ENCODE results near the gene PDCD7.
"Not testable (repeated sequence)": the region's sequence is repeated elsewhere in the genome, so short reads cannot be mapped to it uniquely, and the experiment has no call there.

Gene PDCD7

GRCh38 chr15:65115086-65115485, 18.5 kb downstream of the PDCD7 start, which contains the start of gene UBAP1L:
Gene UBAP1L, minus strand, starts transcription at chr15:65115200. Its CDS starts 8,985 bp downstream, at chr15:65106215.
- DNase-seq = no peak

DNA sequence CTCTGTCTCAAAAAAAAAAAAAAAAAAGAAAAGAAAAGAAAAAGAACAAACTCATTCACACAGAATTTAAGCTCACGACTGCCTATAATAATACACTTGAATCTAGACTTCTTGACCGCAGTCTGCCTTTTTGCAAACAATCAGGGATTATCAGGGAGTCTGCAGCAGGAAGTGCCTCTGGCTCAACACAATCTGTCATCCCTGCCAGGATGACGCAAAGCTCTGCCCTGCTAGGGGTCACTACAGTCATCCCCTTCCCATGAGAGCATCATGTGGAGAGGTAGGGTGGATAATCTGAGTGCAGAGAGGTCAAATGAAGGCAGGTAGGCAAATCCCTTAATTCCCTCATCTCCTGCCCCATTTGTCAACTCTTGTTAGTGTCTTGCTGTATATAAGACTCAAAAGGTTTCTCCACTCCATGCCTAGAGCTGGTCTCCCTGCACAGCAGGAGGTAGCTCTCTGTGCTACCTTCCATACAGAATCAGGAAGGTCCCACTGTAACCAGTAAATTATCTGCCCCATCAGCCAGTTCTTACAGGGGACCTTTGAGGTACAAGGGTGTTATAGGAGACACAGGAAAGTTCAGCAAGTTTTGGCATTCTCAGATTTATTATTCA, 22.8 kb downstream of the PDCD7 start:
- no peak for DNase-seq

DNA sequence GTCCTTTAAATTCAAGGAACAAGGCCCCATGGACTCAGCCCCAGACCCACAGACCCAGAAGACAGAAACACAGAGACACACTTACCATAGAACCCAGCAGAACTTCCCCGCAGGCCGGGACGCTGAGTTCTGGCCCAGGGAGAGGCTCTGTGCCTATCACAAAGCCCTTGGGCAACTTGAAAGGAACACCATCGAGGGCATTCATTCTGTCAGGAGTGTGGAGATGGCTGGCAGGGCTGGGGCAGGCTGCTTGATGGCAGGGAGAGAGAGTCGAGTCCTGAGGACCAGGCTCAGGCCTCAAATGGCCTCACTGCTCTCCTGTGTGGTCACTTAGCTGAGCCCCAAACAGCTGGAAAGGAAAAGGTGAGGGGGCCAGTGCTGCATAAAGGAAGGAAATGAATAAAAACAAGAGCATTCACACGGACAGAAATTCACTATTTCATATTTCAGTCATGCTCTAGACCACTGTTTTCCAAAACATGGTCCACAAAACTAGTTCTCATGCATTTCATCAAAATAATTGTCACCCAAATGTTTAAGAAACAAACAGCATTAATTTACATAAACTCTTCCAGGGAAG, 27.5 kb downstream of the PDCD7 start:
- no peak for DNase-seq

GRCh38 chr15:65105038-65105437, 28.6 kb downstream of the PDCD7 start:
- no peak for DNase-seq

DNA sequence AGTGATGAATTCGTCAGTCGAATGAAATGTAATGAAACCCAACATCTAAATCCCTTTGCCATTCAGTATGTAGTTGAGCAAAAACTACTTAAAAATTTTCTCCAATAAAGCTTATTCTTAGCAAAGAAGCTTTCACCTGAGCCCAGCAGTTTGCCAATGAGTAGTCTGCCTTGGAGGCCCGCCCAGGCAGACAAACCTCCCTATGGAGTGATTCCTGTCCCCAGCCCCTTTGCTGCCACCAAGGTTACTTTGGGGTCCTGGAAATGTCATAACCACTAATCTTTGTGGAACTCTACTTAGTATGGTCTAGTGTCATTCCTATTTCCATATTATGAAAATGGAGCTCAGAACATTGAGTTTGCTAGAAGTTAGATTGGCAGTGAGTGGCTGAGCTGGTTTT, 30.7 kb downstream of the PDCD7 start:
- DNase-seq = no peak

DNA sequence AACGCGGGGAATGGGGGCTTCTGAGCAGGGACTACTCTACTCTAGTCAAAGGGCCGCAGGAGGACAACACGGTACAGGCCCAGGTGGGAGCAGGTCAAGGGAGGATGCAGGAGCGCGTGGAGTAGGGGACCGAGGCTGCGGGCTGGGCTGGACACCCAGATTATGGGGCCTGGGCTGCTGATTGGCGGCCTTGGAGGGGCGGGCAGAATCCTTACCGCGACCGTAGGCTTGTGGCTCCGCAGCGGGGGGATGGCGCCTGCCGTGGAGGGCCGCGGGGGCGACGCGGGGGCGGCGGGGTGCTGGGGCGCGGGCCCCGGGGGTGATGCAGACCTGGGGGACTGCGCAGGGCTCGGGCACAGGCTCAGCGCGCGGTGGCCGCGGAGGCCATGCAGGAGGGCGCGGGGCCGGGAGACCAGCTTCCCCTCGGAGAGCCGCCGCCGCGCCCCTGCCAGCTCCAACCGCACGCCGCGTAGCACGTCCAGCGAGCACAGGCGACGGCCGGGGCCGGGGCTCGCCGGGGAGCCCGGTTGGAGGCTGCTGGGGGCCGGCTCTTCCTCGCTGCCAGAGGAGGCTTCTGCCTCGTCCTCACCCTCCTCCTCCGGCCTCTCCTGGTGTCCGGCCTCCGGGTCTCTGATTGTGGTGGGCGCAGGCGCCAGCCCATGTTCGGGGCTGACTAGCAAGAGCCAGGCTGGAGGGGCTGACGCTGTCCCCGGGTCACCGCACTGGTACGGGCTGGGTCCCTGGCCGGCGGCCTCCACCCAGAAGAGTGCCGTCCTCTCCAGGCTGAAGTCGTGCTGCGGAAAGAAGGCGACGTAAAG, 31.5 kb downstream of the PDCD7 start:
- DNase-seq = no peak

DNA sequence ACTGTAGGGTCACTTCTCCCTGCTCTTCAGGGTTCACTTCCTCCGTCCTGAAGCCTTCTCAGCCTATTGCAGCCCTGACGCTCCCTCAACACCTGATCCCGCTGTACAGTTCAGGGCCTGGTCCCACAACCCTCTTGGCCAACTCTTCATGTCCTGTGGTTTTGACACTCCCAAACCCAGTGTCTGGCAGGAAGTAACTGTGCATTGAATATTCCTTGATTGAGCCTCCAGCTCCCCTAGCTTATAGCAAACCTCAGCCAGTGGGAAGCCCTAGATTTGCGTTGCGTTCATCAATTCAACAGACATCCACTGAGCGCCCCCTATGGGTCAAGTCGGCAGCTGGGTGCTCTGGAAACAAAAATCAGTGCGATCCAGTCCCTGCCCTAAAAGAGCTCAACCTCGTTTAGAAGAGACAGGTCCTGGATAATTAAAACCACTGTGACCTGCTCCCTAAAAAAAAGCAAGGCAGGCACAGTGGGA, 32.2 kb downstream of the PDCD7 start:
- DNase-seq = peak; percentile 50

DNA sequence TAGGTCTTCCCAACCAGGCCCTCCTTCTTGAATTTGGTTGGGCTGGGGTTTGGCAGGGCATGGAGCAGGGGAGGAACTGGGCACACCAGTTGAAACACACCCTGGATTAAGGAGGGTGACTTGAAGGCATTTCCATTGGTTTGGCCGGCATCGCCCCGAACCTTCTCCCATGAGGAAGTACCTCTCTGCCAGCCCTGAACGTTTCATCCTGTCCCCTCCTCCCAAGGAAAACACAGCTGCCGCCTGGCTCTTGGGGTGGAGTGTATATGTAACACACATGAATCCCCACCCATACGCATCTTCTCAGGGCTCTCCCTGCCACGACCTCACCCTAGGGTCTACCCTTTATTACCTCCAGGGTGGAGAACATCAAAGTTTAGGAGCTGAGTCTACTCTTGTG, 33.2 kb downstream of the PDCD7 start:
- no peak for DNase-seq

DNA sequence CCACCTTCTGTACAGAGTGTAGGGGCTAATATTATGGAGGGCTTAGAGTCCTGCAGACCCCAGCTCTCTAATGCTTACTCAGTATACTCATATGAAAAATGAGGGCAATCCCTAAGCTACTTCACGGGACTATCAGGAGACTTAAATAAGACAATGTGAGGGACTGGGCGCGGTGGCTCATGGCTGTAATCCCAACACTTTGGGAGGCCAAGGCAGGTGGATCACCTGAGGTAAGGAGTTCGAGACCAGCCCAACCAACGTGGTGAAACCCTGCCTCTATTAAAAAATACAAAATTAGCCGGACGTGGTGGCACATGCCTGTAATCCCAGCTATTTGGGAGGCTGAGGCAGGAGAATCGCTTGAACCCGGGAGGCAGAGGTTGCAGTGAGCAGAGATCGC, 33.8 kb downstream of the PDCD7 start:
- DNase-seq = not testable (repeated sequence)

GRCh38 chr15:65099336-65099735, 34.3 kb downstream of the PDCD7 start:
- no peak for DNase-seq

GRCh38 chr15:65097651-65098263, 35.9 kb downstream of the PDCD7 start:
- no peak for DNase-seq

- no peak for DNase-seq
These were observed 36.9 kb downstream of the PDCD7 start for GRCh38 chr15:65096481-65097385.

DNA sequence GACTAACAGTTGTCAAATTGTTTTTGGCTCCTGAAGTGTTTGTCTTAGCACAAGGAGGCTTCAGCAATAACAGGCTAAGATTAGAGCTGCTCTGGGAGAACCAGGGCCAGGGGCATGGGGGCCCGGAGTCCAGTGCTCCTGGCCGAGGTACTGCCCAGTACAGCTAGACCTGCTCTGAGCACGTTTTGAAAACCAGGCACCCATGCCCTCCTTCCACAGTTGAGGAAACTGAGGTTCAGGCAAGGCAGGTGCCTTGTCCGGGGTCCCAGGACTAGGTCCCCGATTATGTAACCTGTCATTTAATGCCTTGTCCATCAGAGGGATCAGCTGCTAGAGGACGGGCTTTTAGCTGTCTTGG, 37.9 kb downstream of the PDCD7 start:
- DNase-seq = no peak

DNA sequence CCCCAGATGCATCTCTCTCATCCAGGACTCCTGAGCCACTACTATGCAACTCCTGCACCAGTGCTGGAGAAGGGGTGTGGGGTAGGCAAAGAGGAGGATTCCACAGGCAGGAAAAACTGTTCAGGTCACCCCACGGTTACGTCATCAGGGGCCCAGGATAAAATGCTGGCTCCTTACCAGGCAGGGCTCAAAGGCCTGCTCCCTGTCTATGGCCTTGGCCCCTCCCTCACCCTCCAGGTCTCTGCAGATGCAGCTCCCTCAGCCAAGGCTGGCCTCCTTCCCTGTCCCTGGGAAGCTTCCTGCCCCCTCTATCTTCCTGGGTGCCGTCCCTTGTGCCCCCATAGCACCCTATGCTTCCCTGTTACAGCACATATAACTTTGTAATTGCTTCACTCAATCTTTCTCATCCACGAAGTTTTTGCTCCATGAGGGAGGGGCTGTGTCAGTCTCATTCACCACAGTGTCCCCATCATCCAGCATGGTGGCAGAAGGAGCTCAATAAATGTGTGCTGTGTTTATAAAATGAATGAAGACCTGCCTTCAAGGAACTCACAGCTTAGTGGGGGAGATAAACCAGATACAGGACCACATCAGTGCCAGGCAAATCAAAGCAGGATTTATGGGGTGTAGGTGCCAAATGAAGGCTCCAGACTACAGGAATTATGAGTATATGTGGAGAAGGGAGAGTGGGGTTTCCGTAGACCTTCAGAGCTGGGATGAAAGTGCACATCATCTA, 38.4 kb downstream of the PDCD7 start:
- DNase-seq = no peak

GRCh38 chr15:65094294-65094995, 39.2 kb downstream of the PDCD7 start:
- no peak for DNase-seq

DNA sequence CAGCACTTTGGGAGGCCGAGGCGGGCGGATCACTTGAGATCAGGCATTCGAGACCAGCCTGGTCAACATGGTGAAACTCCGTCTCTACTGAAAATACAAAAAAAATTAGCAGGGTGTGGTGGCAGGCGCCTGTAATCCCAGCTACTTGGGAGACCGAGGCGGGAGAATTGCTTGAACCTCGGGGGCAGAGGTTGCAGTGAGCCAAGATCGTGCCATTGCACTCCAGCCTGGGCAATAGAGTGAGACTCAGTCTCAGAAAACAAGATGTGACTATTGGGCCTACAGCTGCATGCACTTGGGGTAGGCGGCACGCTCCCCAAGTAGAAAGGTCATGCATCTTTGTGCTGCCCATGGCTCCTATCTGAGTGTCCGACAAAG, 39.8 kb downstream of the PDCD7 start:
- not testable (repeated sequence) for DNase-seq

DNA sequence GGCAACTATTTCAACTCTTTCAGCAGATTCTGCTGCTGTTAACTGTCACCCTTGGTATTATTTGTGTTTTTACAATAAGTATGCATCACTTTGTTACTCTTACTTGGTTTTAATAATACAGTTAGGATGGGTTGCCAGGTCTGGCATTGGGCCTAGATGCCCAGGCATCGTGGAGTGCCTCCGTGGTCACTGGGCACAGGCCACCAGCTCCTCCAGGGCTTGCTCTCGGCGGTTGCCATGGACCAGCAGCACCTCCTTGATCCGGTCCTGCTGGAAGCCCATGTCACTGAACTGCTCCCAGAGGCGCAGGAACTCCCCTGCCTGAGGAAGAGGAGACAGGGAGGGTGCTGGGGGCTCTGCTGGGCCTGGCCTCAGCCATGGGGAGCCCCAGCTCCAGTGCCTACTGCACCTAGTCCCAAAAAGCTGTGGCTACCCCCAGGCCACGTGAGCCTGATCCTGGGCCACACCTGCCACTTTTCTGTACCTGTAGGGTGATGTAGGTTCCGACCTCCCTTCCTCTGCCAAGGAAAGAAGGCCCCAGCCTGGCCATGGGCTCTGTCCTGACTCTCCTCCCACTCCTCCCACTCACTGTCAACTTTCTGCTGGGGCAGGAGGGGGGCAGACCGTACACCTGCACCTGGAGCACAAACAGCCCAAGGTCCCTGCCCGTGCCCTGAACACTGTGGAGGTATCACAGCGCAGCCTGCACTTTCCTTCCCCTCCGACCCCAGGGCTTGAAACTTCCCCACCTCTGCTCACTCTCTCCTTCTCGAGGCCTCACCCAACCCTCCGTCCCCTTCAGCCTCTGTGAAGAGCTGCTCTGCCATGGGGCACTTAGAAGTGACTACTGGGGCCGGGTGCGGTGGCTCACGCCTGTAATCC, 40.5 kb downstream of the PDCD7 start:
- DNase-seq = no peak

- no peak for DNase-seq
These were observed 41.5 kb downstream of the PDCD7 start for GRCh38 chr15:65091946-65092770.

DNA sequence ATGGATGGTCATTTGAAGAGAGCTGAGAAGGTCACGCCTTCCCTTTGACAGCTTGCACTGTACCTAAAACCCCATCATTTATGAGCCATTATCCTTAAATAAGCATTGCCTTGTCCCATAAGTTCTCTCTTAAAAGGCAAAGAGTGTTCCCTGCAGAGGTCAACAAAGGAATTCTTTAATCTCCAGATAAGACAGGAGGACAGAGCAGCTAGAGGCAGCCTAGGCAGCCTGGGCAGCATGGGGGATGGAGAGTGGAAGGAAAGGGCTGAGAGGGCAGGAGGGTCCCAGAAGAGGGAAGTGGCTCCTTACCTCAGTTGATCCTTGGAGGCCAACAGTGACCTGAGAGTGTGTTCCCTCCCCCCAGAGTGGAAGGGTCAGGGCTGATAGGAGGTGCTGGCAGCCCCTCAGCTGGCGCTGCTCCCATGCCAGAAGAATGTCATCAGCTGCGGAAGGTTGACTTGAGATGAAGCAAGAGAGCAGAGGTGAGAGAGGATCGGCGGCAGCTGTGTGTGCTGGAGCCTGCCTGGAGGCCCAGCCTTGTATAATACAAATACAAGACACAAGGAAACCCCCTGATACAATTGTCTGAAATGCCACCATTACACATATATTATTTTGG, 44.3 kb downstream of the PDCD7 start:
- no peak for DNase-seq

Data from hematopoietic multipotent progenitor cell treated with erythropoietin and hydrocortisone succinate and interleukin-3 and kit ligand, for 8 days (in vitro differentiated cells).